GM21576 (cell line): ENCODE data around the gene TMEM131L.
"Not testable (repeated sequence)": the region's sequence is repeated elsewhere in the genome, so short reads cannot be mapped to it uniquely, and the experiment has no call there.

Experiments used
- ATAC-seq: cut with Tn5 transposase; IDR thresholded peaks from one replicate; pipeline ENCODE4 v1.9.1; 2021; ENCODE audit warnings: mild to moderate bottlenecking, moderate library complexity; ENCODE audit not compliant: unreplicated experiment

Gene TMEM131L

GRCh38 chr4:153466081-153466948 is at the start of gene TMEM131L:
TMEM131L (plus strand) TSS chr4:153466360; CDS start chr4:153466398, 38 bp downstream.
- peak; percentile 32 for ATAC-seq

- not testable (repeated sequence) for ATAC-seq
These were observed 49.7 kb upstream of the TMEM131L start for GRCh38 chr4:153416456-153416855.

GRCh38 chr4:153418121-153418520 is 48.0 kb upstream of the TMEM131L start:
- ATAC-seq = no peak

- no peak for ATAC-seq
These were observed 47.6 kb upstream of the TMEM131L start for GRCh38 chr4:153418558-153418957.

GRCh38 chr4:153419029-153419428 is 47.1 kb upstream of the TMEM131L start:
- no peak for ATAC-seq

GRCh38 chr4:153419673-153420278 is 46.4 kb upstream of the TMEM131L start:
- ATAC-seq = no peak

GRCh38 chr4:153420361-153420760 is 45.8 kb upstream of the TMEM131L start:
- no peak for ATAC-seq

GRCh38 chr4:153421941-153422340 is 44.2 kb upstream of the TMEM131L start:
- no peak for ATAC-seq

- peak; percentile 69 for ATAC-seq
These were observed 39.8 kb upstream of the TMEM131L start for GRCh38 chr4:153426207-153426885.

GRCh38 chr4:153427363-153428071 is 38.6 kb upstream of the TMEM131L start:
- ATAC-seq = no peak

GRCh38 chr4:153428941-153429475 is 37.2 kb upstream of the TMEM131L start:
- ATAC-seq = no peak

GRCh38 chr4:153432965-153433753 is 33.0 kb upstream of the TMEM131L start:
- ATAC-seq = peak; percentile 86

- no peak for ATAC-seq
These were observed 32.4 kb upstream of the TMEM131L start for GRCh38 chr4:153433754-153434105.

GRCh38 chr4:153434190-153434589 is 32.0 kb upstream of the TMEM131L start:
- no peak for ATAC-seq

- peak; percentile 76 for ATAC-seq
These were observed 27.0 kb upstream of the TMEM131L start for GRCh38 chr4:153438916-153439756.

GRCh38 chr4:153439831-153440230 is 26.3 kb upstream of the TMEM131L start:
- ATAC-seq = peak; percentile 7

- no peak for ATAC-seq
These were observed 25.7 kb upstream of the TMEM131L start for GRCh38 chr4:153440475-153440874.

GRCh38 chr4:153447175-153447905 is 18.8 kb upstream of the TMEM131L start:
- no peak for ATAC-seq
